Heart left ventricle (tissue), 13 donors: ENCODE data around the gene CABYR.

ENCODE experiments used
- CTCF ChIP-seq, 12 donors: fragments of 200-600 bp; sonication (generic) in 4 of 12; IDR thresholded peaks; one replicate each; pipeline versions ENCODE4 v1.5.0 to v1.8.0; 2018 to 2022; ENCODE audit warnings: antibody characterized with exemption in 12 of 12, mild to moderate bottlenecking in 5 of 12
- POLR2A ChIP-seq, 2 donors: fragments of 450-650 bp; IDR thresholded peaks; one replicate each; pipeline ENCODE4 v1.6.1; 2017; ENCODE audit warnings: antibody characterized with exemption in 2 of 2, mild to moderate bottlenecking in 2 of 2, moderate library complexity in 2 of 2
- donor health status: ischemic (EF 13 %, LVEDD 7.1; RV severe dilation, severe dysfunction).
- donor health status: DM: no; HTN: yes; CAD: no.
- donor health status: DM: no; HTN: no; CAD: no.
- donor health status: ischemic (EF 25% LVEDD 6.9; RV normal size, moderate dysfunction).
- donor health status: ischemic (EF 25% LVEDD 5.7; RV mildly dilated, moderate dysfunction).
- donor health status: ischemic (EF 35%, LVEDD 5.7; RV mildly dilated, moderate dysfunction).
- donor health status: nonischemic (EF 11% LVEDD 7.7; RV severe dilation, severe dysfunction).
- donor health status: DM: yes; HTN: yes; CAD: no.
- donor health status: PGD.
- donor health status: ischemic (EF 29% LVEDD 5.4; RV normal size, mild dysfunction).
- donor health status: nonischemic (EF 23%, LVEDD 6.1; RV moderate dilation, normal function).

GRCh38 chr18:24190590-24190989, 51.7 kb downstream of the CABYR start:
- no peak for TF ChIP-seq CTCF (IDR thresholded peaks at IDR 0.05)
- TF ChIP-seq POLR2A (IDR thresholded peaks at IDR 0.05): no peak
